IPS DF 4.7 (cell line): ENCODE results near the gene PLEKHG2.
"Not testable (repeated sequence)": the region's sequence is repeated elsewhere in the genome, so short reads cannot be mapped to it uniquely, and the experiment has no call there.

Source experiments
- DNase-seq: peaks from one replicate; pipeline ENCODE4 v3.0.0-alpha.2; 2013; ENCODE audit warnings: low spot score; ENCODE audit errors: extremely low read depth

Gene PLEKHG2

GRCh38 chr19:39445196-39446111, 33.0 kb downstream of the PLEKHG2 start, which contains the start of gene SUPT5H:
Gene SUPT5H, plus strand, starts transcription at chr19:39445582. Its CDS starts 309 bp downstream, at chr19:39445891.
- DNase-seq = peak; percentile 92

GRCh38 chr19:39446365-39447084, 34.1 kb downstream of the PLEKHG2 start:
- no peak for DNase-seq

GRCh38 chr19:39448271-39448670, 35.8 kb downstream of the PLEKHG2 start:
- no peak for DNase-seq

- no peak for DNase-seq
Measured at GRCh38 chr19:39449116-39449797, 36.8 kb downstream of the PLEKHG2 start.

GRCh38 chr19:39451257-39451656, 38.8 kb downstream of the PLEKHG2 start:
- not testable (repeated sequence) for DNase-seq

- DNase-seq = no peak
Measured at GRCh38 chr19:39463403-39463802, 50.9 kb downstream of the PLEKHG2 start.

- DNase-seq = no peak
Measured at GRCh38 chr19:39465956-39466747, 53.7 kb downstream of the PLEKHG2 start.

GRCh38 chr19:39467941-39468340, 55.5 kb downstream of the PLEKHG2 start:
- no peak for DNase-seq

GRCh38 chr19:39469036-39469435, 56.6 kb downstream of the PLEKHG2 start:
- DNase-seq = no peak

GRCh38 chr19:39469567-39469966, 57.1 kb downstream of the PLEKHG2 start:
- no peak for DNase-seq

GRCh38 chr19:39470724-39471339, 58.4 kb downstream of the PLEKHG2 start:
- DNase-seq = no peak

GRCh38 chr19:39471756-39472536, 59.5 kb downstream of the PLEKHG2 start:
- DNase-seq = no peak

- no peak for DNase-seq
Measured at GRCh38 chr19:39472746-39473442, 60.4 kb downstream of the PLEKHG2 start.

- DNase-seq = no peak
Measured at GRCh38 chr19:39473443-39473960, 61.0 kb downstream of the PLEKHG2 start.

- no peak for DNase-seq
Measured at GRCh38 chr19:39474139-39474620, 61.7 kb downstream of the PLEKHG2 start.

- DNase-seq = no peak
Measured at GRCh38 chr19:39475748-39476147, 63.3 kb downstream of the PLEKHG2 start.
